Keratinocyte (primary cell): Measurements from ENCODE around the gene TUT7. TPM values are rescaled to one million over a fixed set of nuclear protein-coding genes. Genes with fewer than 3 reads are reported as not detected.

Source experiments
- DNase-seq: peaks from one replicate; pipeline ENCODE4 v3.0.0-alpha.2; 2011; ENCODE audit warnings: low read depth, missing footprints, low spot score
- FAIRE-seq: peaks from 2 replicates; lab custom pipeline; 2011; peaks lifted over from hg19 to GRCh38; lab: Jason Lieb, UNC
- H2AFZ ChIP-seq: 2 replicates; pipeline ENCODE4 v1.6.0; 2012; ENCODE audit warnings: low read length, control low read depth, inconsistent platforms; ENCODE audit not compliant: control insufficient read depth
- H3K27ac ChIP-seq: 2 replicates; pipeline ENCODE4 v1.5.1; 2011; ENCODE audit warnings: low read length; ENCODE audit not compliant: control insufficient read depth, insufficient read depth
- H3K27me3 ChIP-seq: 3 replicates; pipeline ENCODE4 v1.6.0; 2011; ENCODE audit warnings: low read length; ENCODE audit not compliant: control insufficient read depth, insufficient read depth; ENCODE audit errors: extremely low read depth
- H3K36me3 ChIP-seq, 2 experiments: 2 replicates in 1 of 2; 3 replicates in 1 of 2; pipeline ENCODE4 v1.5.1; 2011; ENCODE audit warnings: low read length in 2 of 2, mild to moderate bottlenecking in 1 of 2; ENCODE audit not compliant: control insufficient read depth in 2 of 2, insufficient read depth in 2 of 2; ENCODE audit errors: extremely low read depth in 1 of 2
- H3K4me1 ChIP-seq: 3 replicates; pipeline ENCODE4 v1.5.1; 2011; ENCODE audit warnings: low read length; ENCODE audit not compliant: control insufficient read depth, insufficient read depth; ENCODE audit errors: extremely low read depth
- H3K4me2 ChIP-seq: 3 replicates; pipeline ENCODE4 v1.6.0; 2011; ENCODE audit warnings: low read depth, low read length; ENCODE audit not compliant: control insufficient read depth, insufficient read depth; ENCODE audit errors: extremely low read depth
- H3K4me3 ChIP-seq, 3 experiments: fragments of 200-600 bp in 1 of 3; sonication (generic) in 1 of 3; 2 replicates in 2 of 3; 3 replicates in 1 of 3; pipeline ENCODE4 v1.5.1; 2011 to 2016; ENCODE audit warnings: low read length in 3 of 3, mild to moderate bottlenecking in 3 of 3, control low read depth in 2 of 3, inconsistent platforms in 1 of 3, low read depth in 1 of 3, mixed read lengths in 1 of 3, mixed run types in 1 of 3, moderate library complexity in 1 of 3; ENCODE audit not compliant: control insufficient read depth in 2 of 3, insufficient read depth in 2 of 3; ENCODE audit errors: extremely low read depth in 1 of 3
- H3K79me2 ChIP-seq: 2 replicates; pipeline ENCODE4 v1.6.0; 2012; ENCODE audit warnings: low read length; ENCODE audit not compliant: control insufficient read depth, insufficient read depth
- H3K9ac ChIP-seq: 3 replicates; pipeline ENCODE4 v1.6.0; 2011; ENCODE audit warnings: low read length; ENCODE audit not compliant: control insufficient read depth, insufficient read depth; ENCODE audit errors: extremely low read depth
- H3K9me1 ChIP-seq: 3 replicates; pipeline ENCODE4 v1.6.0; 2011; ENCODE audit warnings: low read length; ENCODE audit not compliant: control insufficient read depth, insufficient read depth; ENCODE audit errors: extremely low read depth
- H3K9me3 ChIP-seq: 2 replicates; pipeline ENCODE4 v1.5.1; 2012; ENCODE audit warnings: low read depth, low read length; ENCODE audit not compliant: control insufficient read depth
- H4K20me1 ChIP-seq: 3 replicates; pipeline ENCODE4 v1.6.0; 2011; ENCODE audit warnings: low read length; ENCODE audit not compliant: control insufficient read depth, insufficient read depth; ENCODE audit errors: extremely low read depth
- CTCF ChIP-seq, 3 experiments: IDR thresholded peaks in 1 of 3; conservative IDR thresholded peaks in 1 of 3; optimal IDR thresholded peaks in 1 of 3; 2 replicates in 2 of 3; 3 replicates in 1 of 3; pipeline versions ENCODE3 to v1.5.1; 2011; ENCODE audit warnings: low read length in 3 of 3, mild to moderate bottlenecking in 3 of 3, moderate library complexity in 2 of 3, control low read depth in 1 of 3, inconsistent platforms in 1 of 3; ENCODE audit not compliant: insufficient read depth in 2 of 3; ENCODE audit errors: extremely low read depth in 1 of 3
- EZH2 ChIP-seq: IDR thresholded peaks from one replicate; pipeline ENCODE4 v1.6.1; 2012; ENCODE audit warnings: inconsistent platforms, mild to moderate bottlenecking, low read length, moderate library complexity
- dilution Hi-C: fragments of 300-500 bp; cut with MboI; formaldehyde crosslinking; loops from one replicate; pipeline ENCODE4 v1.7.0; 2020; ENCODE audit warnings: low sequenced_read_pairs; ENCODE audit not compliant: extremely low pct_ligation_motif_present
- polyA plus RNA-seq, 5 experiments: library from polyadenylated mRNA; depleted of rRNA in 3 of 5; stranded (reverse) in 3 of 5; stranded (forward) in 1 of 5; unstranded in 1 of 5; fragments of >200 nt; gene quantifications; 1 replicate in 1 of 5; 2 replicates in 3 of 5; 3 replicates in 1 of 5; pipeline versions ENCODE4 v1.2.1 to v1.2.3, GENCODE V29; 2011 to 2012; ENCODE audit warnings: missing spikeins in 2 of 5, low read depth in 1 of 5, low replicate concordance in 1 of 5

The TUT7 gene
- polyA plus RNA-seq, 1 donor (not counting 4 experiments of a cell fraction or from before 2014, with no cell fraction given): 34.0 TPM

DNA sequence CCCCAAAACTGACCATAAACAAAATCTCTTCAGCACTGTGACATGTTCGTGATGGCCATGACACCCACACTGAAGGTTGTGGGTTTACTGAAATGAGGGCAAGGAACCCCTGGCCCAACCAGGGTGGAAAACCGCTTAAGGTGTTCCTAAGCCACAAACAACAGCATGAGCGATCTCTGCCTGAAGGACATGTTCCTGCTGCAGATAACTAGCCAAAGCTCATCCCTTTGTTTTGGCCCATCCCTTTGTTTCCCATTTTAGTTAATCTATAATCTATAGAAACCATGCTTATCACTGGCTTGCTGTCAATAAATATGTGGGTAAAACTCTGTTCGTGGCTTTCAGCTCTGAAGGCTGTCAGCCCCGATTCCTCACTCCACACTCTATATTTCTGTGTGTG, 21.8 kb upstream of the TUT7 start:
- no peaks in the 10 kb centered on the region for H3K27me3 ChIP-seq
- no peak overlapping the region for H2AFZ ChIP-seq
- no peaks in the 10 kb centered on the region for H4K20me1 ChIP-seq
- dilution Hi-C loops: no loop called here
- H3K9me3 ChIP-seq: peaks cover 1% of the 10 kb centered on the region
- H3K4me3 ChIP-seq: no peak overlapping the region
- H3K4me2 ChIP-seq: no peak overlapping the region
- no peak for DNase-seq
- no peaks in the 10 kb centered on the region for H3K9me1 ChIP-seq
- no peaks in the 10 kb centered on the region for H3K36me3 ChIP-seq
- no peaks in the 10 kb centered on the region for H3K79me2 ChIP-seq
- no peak for FAIRE-seq
- H3K9ac ChIP-seq: no peak overlapping the region
- H3K4me1 ChIP-seq: no peaks in the 10 kb centered on the region
- no peak overlapping the region for H3K27ac ChIP-seq
- TF ChIP-seq EZH2 (no peak), CTCF (optimal IDR thresholded peaks at IDR 0.05 in 1 of 3, IDR thresholded peaks at IDR 0.05 in 1 of 3, conservative IDR thresholded peaks at IDR 0.05 in 1 of 3; ENCODE audit: extremely low read depth in 1 of 3, insufficient read depth in 2 of 3, low read length in 3 of 3) (no peak)

- Histone ChIP-seq H2AFZ (no peak overlapping the region), H3K79me2 (no peaks in the 10 kb centered on the region), H3K9me1 (no peaks in the 10 kb centered on the region), H3K36me3 (no peaks in the 10 kb centered on the region), H3K9me3 (peaks cover 16% of the 10 kb centered on the region), H3K4me2 (no peak overlapping the region), H3K27ac (peak overlapping the region; percentile 45), H3K4me1 (peaks cover 5% of the 10 kb centered on the region), H3K4me3 (no peak overlapping the region), H4K20me1 (no peaks in the 10 kb centered on the region), H3K27me3 (no peaks in the 10 kb centered on the region), H3K9ac (no peak overlapping the region)
- FAIRE-seq: no peak
- dilution Hi-C loops: no loop called here
- TF ChIP-seq EZH2 (no peak), CTCF (optimal IDR thresholded peaks at IDR 0.05 in 1 of 3, IDR thresholded peaks at IDR 0.05 in 1 of 3, conservative IDR thresholded peaks at IDR 0.05 in 1 of 3; ENCODE audit: extremely low read depth in 1 of 3, insufficient read depth in 2 of 3, low read length in 3 of 3) (no peak)
- DNase-seq: no peak
These were observed 15.6 kb upstream of the TUT7 start for GRCh38 chr9:86369810-86370209.
